GM12864 (cell line): ENCODE data around the gene CPT1C.

Experiments used
- DNase-seq: peaks from one replicate; pipeline ENCODE4 v3.0.0-alpha.2; 2011; ENCODE audit warnings: low read depth
- H3K4me3 ChIP-seq: 2 replicates; pipeline ENCODE4 v1.5.1; 2011; ENCODE audit warnings: mild to moderate bottlenecking, low read depth, low read length, control low read depth
- CTCF ChIP-seq: IDR thresholded peaks from 2 replicates; pipeline ENCODE4 v1.5.1; 2011; ENCODE audit warnings: low read depth, mild to moderate bottlenecking, moderate library complexity, low read length, control low read depth, inconsistent platforms; ENCODE audit errors: missing control alignments

CPT1C gene

GRCh38 chr19:49761249-49761624, 70.3 kb downstream of the CPT1C start:
- TF ChIP-seq CTCF = no peak
- DNase-seq = no peak
- H3K4me3 ChIP-seq = no peak overlapping the region

- H3K4me3 ChIP-seq = no peak overlapping the region
- no peak for TF ChIP-seq CTCF
- no peak for DNase-seq
Measured at GRCh38 chr19:49761625-49762311, 70.9 kb downstream of the CPT1C start.

GRCh38 chr19:49763230-49763629, 72.3 kb downstream of the CPT1C start, which contains the start of gene TSKS:
TSS of gene TSKS (minus strand) at chr19:49763306. CDS start at chr19:49763247, 59 bp downstream.
- no peak for TF ChIP-seq CTCF
- no peak for DNase-seq
- no peak within 1 kb of the TSS for H3K4me3 ChIP-seq
